ENCODE results near the gene MILR1.

MILR1 gene

DNA sequence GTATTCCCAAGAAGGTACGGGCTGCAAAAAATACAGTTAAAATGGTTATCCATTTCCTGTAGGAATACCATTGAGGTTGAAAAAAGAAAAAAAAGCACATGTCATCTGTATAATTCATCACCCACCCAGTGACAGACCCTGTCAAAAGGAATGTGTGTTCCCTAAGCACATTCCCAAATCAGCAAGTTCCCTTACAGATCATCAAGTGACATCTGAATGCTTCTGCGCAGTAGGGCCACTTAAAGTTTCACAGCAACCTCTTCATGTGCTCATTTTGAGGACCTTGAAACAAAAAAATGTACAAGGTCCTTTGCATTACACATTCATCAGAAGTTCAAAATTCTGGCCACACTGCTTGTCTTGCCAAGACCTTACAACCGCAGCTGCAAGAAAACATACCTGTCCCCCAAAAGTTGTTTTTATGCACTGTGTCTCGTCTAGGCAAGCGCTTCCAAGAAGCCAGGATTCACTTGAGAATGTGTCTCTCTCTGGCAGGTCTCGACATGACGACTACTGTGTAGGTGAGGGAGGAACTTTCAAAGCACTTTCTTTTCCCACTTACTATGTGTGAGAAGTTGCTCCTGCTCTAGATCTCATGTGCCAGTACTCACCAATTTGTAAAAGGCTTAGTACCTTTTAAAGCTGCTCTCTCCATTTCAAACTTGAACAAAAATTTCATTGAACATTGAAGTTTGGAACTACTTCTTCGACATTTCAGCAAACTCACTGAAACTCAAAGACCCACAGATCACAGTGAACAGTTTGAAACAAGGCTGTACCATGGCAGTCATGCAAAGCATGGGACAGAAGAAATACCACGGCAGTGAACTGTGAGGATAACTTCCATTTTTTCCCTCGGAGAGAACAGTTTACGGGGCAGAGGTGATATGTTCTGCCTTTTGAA is 52.2 kb downstream of the MILR1 start:
- TF ChIP-seq ZFX (IDR thresholded peaks at IDR 0.05) = no peak
- TF ChIP-seq, protein P1, sequence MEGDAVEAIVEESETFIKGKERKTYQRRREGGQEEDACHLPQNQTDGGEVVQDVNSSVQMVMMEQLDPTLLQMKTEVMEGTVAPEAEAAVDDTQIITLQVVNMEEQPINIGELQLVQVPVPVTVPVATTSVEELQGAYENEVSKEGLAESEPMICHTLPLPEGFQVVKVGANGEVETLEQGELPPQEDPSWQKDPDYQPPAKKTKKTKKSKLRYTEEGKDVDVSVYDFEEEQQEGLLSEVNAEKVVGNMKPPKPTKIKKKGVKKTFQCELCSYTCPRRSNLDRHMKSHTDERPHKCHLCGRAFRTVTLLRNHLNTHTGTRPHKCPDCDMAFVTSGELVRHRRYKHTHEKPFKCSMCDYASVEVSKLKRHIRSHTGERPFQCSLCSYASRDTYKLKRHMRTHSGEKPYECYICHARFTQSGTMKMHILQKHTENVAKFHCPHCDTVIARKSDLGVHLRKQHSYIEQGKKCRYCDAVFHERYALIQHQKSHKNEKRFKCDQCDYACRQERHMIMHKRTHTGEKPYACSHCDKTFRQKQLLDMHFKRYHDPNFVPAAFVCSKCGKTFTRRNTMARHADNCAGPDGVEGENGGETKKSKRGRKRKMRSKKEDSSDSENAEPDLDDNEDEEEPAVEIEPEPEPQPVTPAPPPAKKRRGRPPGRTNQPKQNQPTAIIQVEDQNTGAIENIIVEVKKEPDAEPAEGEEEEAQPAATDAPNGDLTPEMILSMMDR (conservative IDR thresholded peaks at IDR 0.05) = no peak
- H3K27ac ChIP-seq = no peak overlapping the region

DNA sequence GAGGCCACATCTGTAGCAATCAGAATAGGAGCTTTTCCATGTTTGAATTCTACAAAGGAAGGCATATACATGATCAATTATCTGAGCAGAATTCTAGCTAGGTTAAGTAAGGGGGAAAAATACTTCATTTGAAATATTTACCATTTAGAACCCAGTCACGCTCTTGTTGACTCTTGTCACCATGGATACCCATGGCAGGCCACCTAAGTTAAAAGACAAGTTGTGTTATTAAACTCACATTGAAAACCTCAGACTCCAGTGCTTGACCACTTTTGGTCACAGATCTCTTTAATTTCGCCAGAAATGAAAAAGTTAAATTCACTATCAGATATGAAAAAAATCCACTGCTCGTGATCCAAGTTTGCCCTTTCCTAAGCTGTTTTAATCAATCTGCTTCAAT is 53.1 kb downstream of the MILR1 start:
- H3K27ac ChIP-seq = no peak overlapping the region
- TF ChIP-seq, protein P1 (conservative IDR thresholded peaks at IDR 0.05) = no peak
- TF ChIP-seq ZFX (IDR thresholded peaks at IDR 0.05) = no peak

DNA sequence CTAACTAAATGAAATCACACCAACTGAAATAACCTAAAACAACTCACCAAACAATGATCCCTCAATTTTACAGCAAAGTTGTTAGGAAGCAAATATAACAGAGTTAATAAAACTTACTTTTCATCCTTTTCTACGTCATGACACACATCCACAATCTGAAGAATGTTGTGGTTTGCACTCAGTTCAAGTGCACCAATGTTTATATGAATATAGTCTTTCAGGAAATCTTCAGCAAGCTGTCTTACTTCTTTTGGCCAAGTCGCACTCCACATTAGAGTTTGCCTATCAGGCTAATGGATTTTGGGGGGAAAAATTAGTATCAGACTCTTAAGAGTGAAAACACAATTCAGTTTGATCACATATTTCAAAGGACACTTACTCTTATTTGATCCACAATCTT is 53.9 kb downstream of the MILR1 start:
- TF ChIP-seq, protein P1 (conservative IDR thresholded peaks at IDR 0.05) = no peak
- no peak for TF ChIP-seq ZFX (IDR thresholded peaks at IDR 0.05)
- H3K27ac ChIP-seq = no peak overlapping the region

DNA sequence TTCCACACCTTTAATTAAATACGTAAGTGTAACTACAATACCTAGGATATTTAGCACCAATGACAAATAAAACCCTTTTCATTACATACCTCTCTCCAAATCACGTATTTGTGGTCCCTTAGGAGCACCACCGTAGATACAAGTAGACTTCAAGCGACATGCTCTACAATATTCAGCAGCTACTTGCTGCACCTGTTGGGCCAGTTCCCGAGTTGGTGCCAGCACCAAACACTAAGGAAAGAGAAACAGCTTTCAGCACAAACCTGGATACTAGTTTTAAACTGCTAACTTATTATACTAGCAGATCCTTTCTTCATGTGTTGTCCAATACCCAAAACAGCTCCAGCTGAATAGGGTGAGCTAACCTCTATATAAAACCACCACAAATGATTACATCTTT is 54.4 kb downstream of the MILR1 start:
- TF ChIP-seq ZFX (IDR thresholded peaks at IDR 0.05) = no peak
- TF ChIP-seq, protein P1 (conservative IDR thresholded peaks at IDR 0.05) = no peak
- no peak overlapping the region for H3K27ac ChIP-seq

DNA sequence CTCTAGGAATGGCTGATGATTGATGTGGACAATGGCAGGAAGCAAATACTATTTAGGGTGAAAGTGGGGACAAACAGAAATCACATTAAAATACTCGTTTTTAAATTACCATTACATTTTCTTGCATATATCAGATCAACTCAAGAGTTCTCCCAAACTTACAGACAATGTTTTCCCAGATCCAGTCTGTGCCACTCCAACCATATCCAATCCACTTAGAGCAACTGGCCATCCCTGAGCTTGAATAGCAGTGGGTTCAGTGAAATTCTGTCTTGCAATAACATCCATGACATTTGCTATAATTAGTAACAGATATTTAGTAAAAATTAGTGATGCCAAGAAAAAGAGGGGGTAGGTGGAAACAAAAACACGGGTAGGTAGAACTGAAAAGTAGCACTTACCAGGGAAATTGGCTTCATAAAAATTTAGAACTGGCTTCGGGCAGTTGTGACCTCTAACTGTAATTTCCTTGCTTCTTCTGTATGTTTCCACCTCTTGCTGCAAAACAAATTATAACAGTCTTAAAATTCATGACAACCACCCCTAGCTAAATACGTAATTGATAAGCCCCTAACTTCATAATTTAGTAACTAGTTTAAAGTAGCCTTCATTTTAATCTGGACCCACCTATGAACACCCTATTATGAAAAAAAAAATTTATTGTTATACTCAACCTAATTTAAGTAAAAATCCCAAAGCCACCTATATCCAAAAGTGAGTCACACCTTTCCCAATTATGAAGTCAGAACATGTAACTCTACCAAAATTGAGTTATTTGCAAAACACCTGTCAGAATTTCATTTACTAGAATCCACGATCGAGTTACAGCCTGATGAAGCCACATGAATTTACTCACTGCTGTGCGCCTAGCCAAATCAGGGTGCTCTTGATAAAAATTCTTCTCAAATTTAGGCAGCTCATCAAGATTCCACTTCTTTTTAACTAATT is 55.2 kb downstream of the MILR1 start:
- no peak overlapping the region for H3K27ac ChIP-seq
- TF ChIP-seq, protein P1 (conservative IDR thresholded peaks at IDR 0.05) = no peak
- TF ChIP-seq ZFX (IDR thresholded peaks at IDR 0.05) = no peak

DNA sequence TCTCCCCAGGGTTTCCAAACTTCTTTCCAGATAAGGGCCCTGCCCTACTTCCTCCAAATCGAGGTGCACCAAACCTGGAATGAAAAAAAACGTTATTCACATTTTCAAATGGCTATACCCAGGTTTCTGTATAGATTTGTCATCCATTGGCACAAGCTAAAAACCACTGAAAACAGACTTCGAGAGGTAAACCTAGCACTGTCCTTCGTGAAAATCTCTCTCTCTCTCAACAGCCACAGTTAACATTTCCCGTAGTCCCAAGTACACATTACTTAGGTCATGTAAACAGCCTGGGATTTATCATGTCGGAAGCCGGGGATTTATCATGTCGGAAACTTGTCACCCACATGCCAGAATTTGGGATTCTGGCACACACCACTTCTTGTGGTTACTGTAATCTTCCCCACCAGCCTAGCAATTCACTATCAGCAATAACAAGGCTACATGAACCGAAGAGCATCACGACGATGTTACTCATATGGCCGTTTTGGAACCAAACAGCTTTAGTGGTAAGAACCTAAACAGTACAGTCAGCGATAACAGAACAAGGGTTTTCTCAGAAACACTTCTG is 55.9 kb downstream of the MILR1 start:
- TF ChIP-seq, protein P1 (conservative IDR thresholded peaks at IDR 0.05) = no peak
- TF ChIP-seq ZFX (IDR thresholded peaks at IDR 0.05) = no peak
- peak overlapping the region; percentile 98 for H3K27ac ChIP-seq
